ENCODE data around the gene CNPPD1.

DNA sequence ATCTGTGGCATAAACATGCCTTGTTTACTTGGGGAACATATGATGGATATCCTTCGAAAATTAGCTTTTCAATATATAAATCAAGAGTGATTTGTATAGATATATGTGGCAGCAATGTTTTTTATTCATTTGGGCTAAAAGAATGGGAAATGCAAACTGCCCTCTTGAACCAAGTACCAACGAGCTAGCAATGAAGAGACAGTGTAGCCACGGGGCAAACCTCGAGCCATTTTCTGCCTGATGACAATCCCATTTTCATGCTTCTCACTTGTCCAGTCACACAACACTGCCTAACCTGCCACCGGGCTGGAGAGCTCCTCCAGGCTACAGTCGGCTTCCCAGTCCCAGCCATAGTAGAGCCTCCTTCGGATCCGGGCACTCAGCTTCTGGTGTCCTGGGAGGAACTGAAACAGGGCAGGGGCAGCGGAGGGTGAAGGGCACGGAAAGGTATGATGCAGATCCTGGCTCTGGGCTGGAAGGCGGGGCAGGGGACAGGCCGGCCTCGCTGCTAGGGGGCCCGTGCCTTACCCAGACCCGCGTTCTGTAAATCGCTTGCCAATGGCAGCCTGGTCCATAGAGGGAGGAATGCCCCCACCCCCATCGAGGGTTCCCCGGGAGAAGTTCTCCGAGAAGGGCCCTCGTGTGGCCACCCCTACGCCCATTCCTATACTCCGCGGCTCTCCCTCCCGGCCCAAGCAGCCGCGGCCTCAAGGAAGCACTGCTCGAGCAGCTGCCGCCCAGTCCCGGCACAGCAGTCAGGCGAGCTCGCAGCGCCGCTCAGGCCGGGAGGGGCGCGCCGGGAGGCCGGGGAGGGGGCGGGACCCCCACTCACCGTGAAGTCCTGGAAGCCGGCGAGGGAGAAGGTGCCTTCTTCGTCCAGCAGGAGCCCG is 552 bp downstream of the CNPPD1 start:
- TF ChIP-seq POLR2A (IDR thresholded peaks at IDR 0.05; ENCODE audit: low read depth, low read length) (no peak), POLR2AphosphoS5 (IDR thresholded peaks at IDR 0.05; ENCODE audit: low read depth, low read length) (no peak), TAF1 (IDR thresholded peaks at IDR 0.05; ENCODE audit: low read depth, low read length) (no peak), PAX5 (IDR thresholded peaks at IDR 0.05; ENCODE audit: insufficient read depth, low read length, severe bottlenecking) (peak; percentile 67), SPI1 (IDR thresholded peaks at IDR 0.05; ENCODE audit: low read depth, low read length) (peak; percentile 92)

Data from GM12891 (cell line).